Neuronal stem cell (in vitro differentiated cells): ENCODE measurements around the gene HIPK2.
A peak's percentile ranks its signal among the peaks of the same experiment; 100 is the strongest.

Source experiments
- DNase-seq: peaks from one replicate; pipeline ENCODE4 v3.0.0-alpha.2; 2013; ENCODE audit warnings: low spot score
- H2AFZ ChIP-seq: one replicate; pipeline ENCODE4 v1.6.1; 2013; ENCODE audit warnings: mild to moderate bottlenecking, low read length, inconsistent platforms
- H2AK5ac ChIP-seq: 2 replicates; pipeline ENCODE4 v1.6.1; 2013; ENCODE audit warnings: low read depth, mild to moderate bottlenecking, inconsistent platforms, low read length, moderate library complexity, mixed read lengths
- H2BK120ac ChIP-seq: 2 replicates; pipeline ENCODE4 v1.6.1; 2013; ENCODE audit warnings: low read depth, mild to moderate bottlenecking, inconsistent platforms, low read length, moderate library complexity, mixed read lengths
- H2BK12ac ChIP-seq: one replicate; pipeline ENCODE4 v1.6.1; 2013; ENCODE audit warnings: low read length, inconsistent platforms
- H2BK15ac ChIP-seq: 2 replicates; pipeline ENCODE4 v1.6.1; 2013; ENCODE audit warnings: mild to moderate bottlenecking, low read length, inconsistent platforms, mixed read lengths
- H2BK5ac ChIP-seq: one replicate; pipeline ENCODE4 v1.6.1; 2013; ENCODE audit warnings: inconsistent platforms, mild to moderate bottlenecking, low read length, moderate library complexity
- H3K14ac ChIP-seq: one replicate; pipeline ENCODE4 v1.6.1; 2013; ENCODE audit warnings: low read length, inconsistent platforms
- H3K18ac ChIP-seq: 2 replicates; pipeline ENCODE4 v1.6.1; 2013; ENCODE audit warnings: low read length, inconsistent platforms
- H3K23ac ChIP-seq: 2 replicates; pipeline ENCODE4 v1.6.1; 2013; ENCODE audit warnings: low read depth, mild to moderate bottlenecking, mixed read lengths, low read length, inconsistent platforms; ENCODE audit not compliant: poor library complexity
- H3K27ac ChIP-seq: replicated peaks from 3 replicates; pipeline ENCODE4 v1.5.1; 2013; ENCODE audit warnings: low read length, inconsistent platforms
- H3K27me3 ChIP-seq, 3 experiments: 2 replicates each; pipeline ENCODE4 v1.6.1; 2013; ENCODE audit warnings: low read length in 3 of 3, mild to moderate bottlenecking in 2 of 3, inconsistent platforms in 1 of 3, low read depth in 1 of 3, mixed read lengths in 1 of 3, moderate library complexity in 1 of 3; ENCODE audit not compliant: control insufficient read depth in 3 of 3, insufficient read depth in 3 of 3
- H3K36me3 ChIP-seq, 2 donors: replicated peaks in 1 of 2; 2 replicates each; pipeline ENCODE4 v1.6.1; 2013; ENCODE audit warnings: low read length in 2 of 2; ENCODE audit not compliant: control insufficient read depth in 2 of 2, insufficient read depth in 2 of 2
- H3K4ac ChIP-seq: 2 replicates; pipeline ENCODE4 v1.6.1; 2013; ENCODE audit warnings: inconsistent platforms, mild to moderate bottlenecking, low read length, moderate library complexity
- H3K4me1 ChIP-seq, 2 donors: 1 replicate in 1 of 2; 2 replicates in 1 of 2; pipeline ENCODE4 v1.6.1; 2013; ENCODE audit warnings: low read length in 2 of 2, low read depth in 1 of 2; ENCODE audit not compliant: control insufficient read depth in 2 of 2, insufficient read depth in 1 of 2
- H3K4me2 ChIP-seq: one replicate; pipeline ENCODE4 v1.6.1; 2013; ENCODE audit warnings: mild to moderate bottlenecking, low read length, inconsistent platforms; ENCODE audit not compliant: insufficient read depth, poor library complexity, severe bottlenecking
- H3K4me3 ChIP-seq, 2 donors: 2 replicates each; pipeline ENCODE4 v1.5.1; 2013; ENCODE audit warnings: low read length in 2 of 2, mild to moderate bottlenecking in 2 of 2, inconsistent platforms in 1 of 2, moderate library complexity in 1 of 2
- H3K79me1 ChIP-seq: one replicate; pipeline ENCODE4 v1.6.1; 2013; ENCODE audit warnings: low read depth, mild to moderate bottlenecking, inconsistent platforms, low read length, moderate library complexity
- H3K9ac ChIP-seq: one replicate; pipeline ENCODE4 v1.6.1; 2013; ENCODE audit warnings: mild to moderate bottlenecking, low read depth, low read length, inconsistent platforms; ENCODE audit not compliant: poor library complexity
- H3K9me3 ChIP-seq, 2 donors: replicated peaks in 1 of 2; 2 replicates each; pipeline versions ENCODE3 to v1.6.1; 2013; ENCODE audit warnings: low read length in 2 of 2, mild to moderate bottlenecking in 2 of 2, inconsistent platforms in 1 of 2, low read depth in 1 of 2, mixed read lengths in 1 of 2, moderate library complexity in 1 of 2; ENCODE audit not compliant: control insufficient read depth in 2 of 2, insufficient read depth in 1 of 2
- H4K8ac ChIP-seq: one replicate; pipeline ENCODE4 v1.6.1; 2013; ENCODE audit warnings: low read depth, mild to moderate bottlenecking, inconsistent platforms, low read length, moderate library complexity
- H4K91ac ChIP-seq: one replicate; pipeline ENCODE4 v1.6.1; 2013; ENCODE audit warnings: low read length, low read depth, mild to moderate bottlenecking, inconsistent platforms; ENCODE audit not compliant: poor library complexity
- WGBS, 2 donors: extraction: QIAGEN DNeasy Blood & Tissue Kit; methylation state at CpG; one replicate each; pipeline ENCODE4 v1.1.7; 2013; ENCODE audit warnings: missing lambda C conversion rate in 2 of 2, mixed read lengths in 1 of 2; ENCODE audit not compliant: insufficient read length in 2 of 2, insufficient replicate concordance in 1 of 2; ENCODE audit errors: extremely low coverage in 2 of 2; 5-methylcytosine and 5-hydroxymethylcytosine counted together

The HIPK2 gene

GRCh38 chr7:139769066-139769465, 8.7 kb downstream of the HIPK2 start:
- Histone ChIP-seq H3K27ac (no peak overlapping the region), H3K9me3 (no peaks in the 10 kb centered on the region), H4K8ac (no peak overlapping the region), H3K4me2 (no peak overlapping the region), H4K91ac (no peak overlapping the region), H3K79me1 (peaks cover 4% of the 10 kb centered on the region), H3K4ac (no peak overlapping the region), H2BK5ac (no peak overlapping the region), H3K23ac (no peak overlapping the region), H3K36me3 (peaks cover 0 to 52% of the 10 kb centered on the region in 2 donors), H3K4me3 (peak overlapping the region in 1 of 2 donors; percentile 27), H2AK5ac (no peak overlapping the region), H3K4me1 (no peaks in the 10 kb centered on the region), H2AFZ (no peak overlapping the region), H3K18ac (peak overlapping the region; percentile 76), H2BK15ac (no peak overlapping the region), H2BK12ac (no peak overlapping the region), H2BK120ac (no peak overlapping the region), H3K9ac (peak overlapping the region; percentile 6), H3K14ac (no peak overlapping the region), H3K27me3 (peaks cover 0 to 2% (median 0%) of the 10 kb centered on the region in 3 experiments)
- WGBS, 2 donors: no CpG with 5 or more reads among the region's 10 CpGs
- no peak for DNase-seq

- no peak overlapping the region for H2BK5ac ChIP-seq
- no peak overlapping the region for H2BK15ac ChIP-seq
- H3K4me1 ChIP-seq: no peaks in the 10 kb centered on the region
- H4K91ac ChIP-seq: no peak overlapping the region
- no peak overlapping the region for H3K27ac ChIP-seq
- WGBS, 2 donors: no CpG with 5 or more reads among the region's 4 CpGs
- peaks cover 4% of the 10 kb centered on the region for H3K79me1 ChIP-seq
- H2BK120ac ChIP-seq: no peak overlapping the region
- H3K4me2 ChIP-seq: no peak overlapping the region
- peaks cover 0 to 2% (median 0%) of the 10 kb centered on the region in 3 experiments for H3K27me3 ChIP-seq
- no peaks in the 10 kb centered on the region for H3K9me3 ChIP-seq
- H3K23ac ChIP-seq: peak overlapping the region; percentile 51
- no peak overlapping the region for H2AFZ ChIP-seq
- no peak overlapping the region for H3K4ac ChIP-seq
- no peak overlapping the region for H2AK5ac ChIP-seq
- no peak overlapping the region for H3K9ac ChIP-seq
- DNase-seq: no peak
- H3K36me3 ChIP-seq: peaks cover 0 to 49% of the 10 kb centered on the region in 2 donors
- no peak overlapping the region for H2BK12ac ChIP-seq
- no peak overlapping the region for H4K8ac ChIP-seq
- no peak overlapping the region for H3K14ac ChIP-seq
- H3K4me3 ChIP-seq: no peak overlapping the region
- H3K18ac ChIP-seq: no peak overlapping the region
Measured at GRCh38 chr7:139768249-139768824, 9.5 kb downstream of the HIPK2 start.

GRCh38 chr7:139767561-139767982, 10.2 kb downstream of the HIPK2 start:
- H3K14ac ChIP-seq: no peak overlapping the region
- H4K8ac ChIP-seq: no peak overlapping the region
- no peak overlapping the region for H3K18ac ChIP-seq
- no peak overlapping the region for H2BK120ac ChIP-seq
- no peaks in the 10 kb centered on the region for H3K4me1 ChIP-seq
- DNase-seq: no peak
- H2BK5ac ChIP-seq: no peak overlapping the region
- peak overlapping the region in 1 of 2 donors; percentile 20 for H3K4me3 ChIP-seq
- H4K91ac ChIP-seq: no peak overlapping the region
- no peak overlapping the region for H3K9ac ChIP-seq
- H3K36me3 ChIP-seq: peaks cover 0 to 50% of the 10 kb centered on the region in 2 donors
- H2BK15ac ChIP-seq: no peak overlapping the region
- no peaks in the 10 kb centered on the region for H3K9me3 ChIP-seq
- peaks cover 3% of the 10 kb centered on the region for H3K79me1 ChIP-seq
- H2AFZ ChIP-seq: no peak overlapping the region
- no peak overlapping the region for H3K4ac ChIP-seq
- no peak overlapping the region for H3K4me2 ChIP-seq
- H3K23ac ChIP-seq: no peak overlapping the region
- no peak overlapping the region for H2AK5ac ChIP-seq
- peaks cover 0 to 2% (median 0%) of the 10 kb centered on the region in 3 experiments for H3K27me3 ChIP-seq
- no peak overlapping the region for H2BK12ac ChIP-seq
- H3K27ac ChIP-seq: no peak overlapping the region

- Histone ChIP-seq H3K9ac (no peak overlapping the region), H3K4me2 (no peak overlapping the region), H3K23ac (no peak overlapping the region), H2AK5ac (no peak overlapping the region), H3K4ac (no peak overlapping the region), H4K91ac (no peak overlapping the region), H3K14ac (no peak overlapping the region), H3K36me3 (peaks cover 0 to 45% of the 10 kb centered on the region in 2 donors), H2BK15ac (no peak overlapping the region), H3K9me3 (peaks cover 0 to 8% of the 10 kb centered on the region in 2 donors), H4K8ac (no peak overlapping the region), H3K27me3 (peaks cover 0 to 2% (median 0%) of the 10 kb centered on the region in 3 experiments), H2BK120ac (no peak overlapping the region), H3K18ac (no peak overlapping the region), H3K27ac (no peak overlapping the region), H3K79me1 (peaks cover 3% of the 10 kb centered on the region), H3K4me1 (no peaks in the 10 kb centered on the region), H2AFZ (no peak overlapping the region), H2BK5ac (no peak overlapping the region), H3K4me3 (no peak overlapping the region), H2BK12ac (no peak overlapping the region)
- no peak for DNase-seq
- no CpG with 5 or more reads among the region's 2 CpGs for WGBS, 2 donors
Measured at GRCh38 chr7:139765143-139765542, 12.7 kb downstream of the HIPK2 start.
